HPDE6-E6E7 (cell line): Measurements from ENCODE around the gene PDE5A.

ENCODE experiments used
- DNase-seq: peaks from one replicate; pipeline ENCODE4 v3.0.0; 2011; ENCODE audit warnings: missing footprints; ENCODE audit errors: extremely low spot score

Gene PDE5A

GRCh38 chr4:119585771-119586170, 42.8 kb downstream of the PDE5A start:
- no peak for DNase-seq

GRCh38 chr4:119581190-119581873, 47.3 kb downstream of the PDE5A start:
- no peak for DNase-seq

GRCh38 chr4:119580293-119580692, 48.3 kb downstream of the PDE5A start:
- DNase-seq: no peak

GRCh38 chr4:119579823-119580222, 48.8 kb downstream of the PDE5A start:
- no peak for DNase-seq

GRCh38 chr4:119570401-119570800, 58.2 kb downstream of the PDE5A start:
- DNase-seq: no peak

GRCh38 chr4:119564106-119564505, 64.5 kb downstream of the PDE5A start:
- no peak for DNase-seq

- DNase-seq: peak; percentile 6
Measured at GRCh38 chr4:119559044-119559647, 69.5 kb downstream of the PDE5A start.

GRCh38 chr4:119550857-119551532, 77.6 kb downstream of the PDE5A start:
- DNase-seq: no peak

- no peak for DNase-seq
Measured at GRCh38 chr4:119549639-119550038, 79.0 kb downstream of the PDE5A start.

- no peak for DNase-seq
Measured at GRCh38 chr4:119543779-119544178, 84.8 kb downstream of the PDE5A start.

- DNase-seq: no peak
Measured at GRCh38 chr4:119543187-119543586, 85.4 kb downstream of the PDE5A start.

GRCh38 chr4:119540249-119540648, 88.4 kb downstream of the PDE5A start:
- DNase-seq: no peak

GRCh38 chr4:119537586-119537985, 91.0 kb downstream of the PDE5A start:
- DNase-seq: no peak

GRCh38 chr4:119536572-119537528, 91.8 kb downstream of the PDE5A start:
- no peak for DNase-seq

GRCh38 chr4:119532319-119532718, 96.3 kb downstream of the PDE5A start:
- no peak for DNase-seq

- DNase-seq: no peak
Measured at GRCh38 chr4:119529788-119530187, 98.8 kb downstream of the PDE5A start.

- DNase-seq: no peak
Measured at GRCh38 chr4:119526786-119527550, 101.6 kb downstream of the PDE5A start.

GRCh38 chr4:119525771-119526712, 102.6 kb downstream of the PDE5A start:
- DNase-seq: no peak

- DNase-seq: peak; percentile 21
Measured at GRCh38 chr4:119525005-119525749, 103.4 kb downstream of the PDE5A start.
